Measurements from ENCODE around the gene ZMYND10.

DNA sequence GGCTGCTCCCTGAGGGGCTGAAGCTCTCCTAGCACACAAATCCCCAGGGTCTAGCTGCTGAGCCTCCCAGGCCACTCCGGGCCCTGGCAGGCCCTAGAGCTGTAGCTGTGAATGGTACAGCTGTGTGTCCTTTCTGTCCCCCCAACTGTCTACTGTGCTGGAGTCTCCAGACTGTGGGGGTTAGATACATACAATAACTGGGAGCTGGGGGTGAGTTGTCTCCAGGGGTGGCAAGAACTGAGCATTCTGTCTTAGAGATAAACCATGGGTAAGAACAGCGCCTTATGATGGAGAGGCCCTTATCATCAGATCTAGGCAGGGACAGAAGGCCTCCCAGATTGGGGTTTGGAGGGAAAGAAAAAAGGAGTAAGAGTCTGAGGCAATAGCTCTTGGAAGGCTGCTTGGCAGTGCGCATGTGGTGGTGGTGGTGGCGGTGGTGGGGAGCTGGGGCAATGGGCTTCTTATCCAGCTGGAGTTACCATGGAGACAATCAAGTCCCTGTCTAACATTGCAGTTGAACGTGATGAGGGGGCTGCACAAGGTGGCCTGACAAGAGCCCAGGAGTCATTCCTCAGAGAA is 8.7 kb upstream of the ZMYND10 start:
- TF ChIP-seq, protein P1, sequence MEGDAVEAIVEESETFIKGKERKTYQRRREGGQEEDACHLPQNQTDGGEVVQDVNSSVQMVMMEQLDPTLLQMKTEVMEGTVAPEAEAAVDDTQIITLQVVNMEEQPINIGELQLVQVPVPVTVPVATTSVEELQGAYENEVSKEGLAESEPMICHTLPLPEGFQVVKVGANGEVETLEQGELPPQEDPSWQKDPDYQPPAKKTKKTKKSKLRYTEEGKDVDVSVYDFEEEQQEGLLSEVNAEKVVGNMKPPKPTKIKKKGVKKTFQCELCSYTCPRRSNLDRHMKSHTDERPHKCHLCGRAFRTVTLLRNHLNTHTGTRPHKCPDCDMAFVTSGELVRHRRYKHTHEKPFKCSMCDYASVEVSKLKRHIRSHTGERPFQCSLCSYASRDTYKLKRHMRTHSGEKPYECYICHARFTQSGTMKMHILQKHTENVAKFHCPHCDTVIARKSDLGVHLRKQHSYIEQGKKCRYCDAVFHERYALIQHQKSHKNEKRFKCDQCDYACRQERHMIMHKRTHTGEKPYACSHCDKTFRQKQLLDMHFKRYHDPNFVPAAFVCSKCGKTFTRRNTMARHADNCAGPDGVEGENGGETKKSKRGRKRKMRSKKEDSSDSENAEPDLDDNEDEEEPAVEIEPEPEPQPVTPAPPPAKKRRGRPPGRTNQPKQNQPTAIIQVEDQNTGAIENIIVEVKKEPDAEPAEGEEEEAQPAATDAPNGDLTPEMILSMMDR (conservative IDR thresholded peaks at IDR 0.05; ENCODE audit: low read depth, low read length), result no peak
- no peak for TF ChIP-seq EZH2 (IDR thresholded peaks at IDR 0.05; ENCODE audit: borderline replicate concordance, low read depth, low read length, poor library complexity, severe bottlenecking)

Measured in A673 (cell line).